Epithelial cell of proximal tubule (primary cell): Measurements from ENCODE around the gene BBS2. TPM values are rescaled to one million over a fixed set of nuclear protein-coding genes. Genes with fewer than 3 reads are reported as not detected.
A peak's percentile ranks its signal among the peaks of the same experiment; 100 is the strongest.

Source experiments
- DNase-seq: peaks from one replicate; pipeline ENCODE4 v3.0.0-alpha.2; 2011; ENCODE audit warnings: low read depth
- H3K4me3 ChIP-seq: 2 replicates; pipeline ENCODE4 v1.5.1; 2011; ENCODE audit warnings: low read depth, mild to moderate bottlenecking, low read length
- CTCF ChIP-seq: conservative IDR thresholded peaks from 2 replicates; pipeline ENCODE4 v1.5.1; 2012; ENCODE audit warnings: low read depth, mild to moderate bottlenecking, low read length
- total RNA-seq: library from RNA; depleted of rRNA; stranded (reverse); fragments of >200 nt; gene quantifications from 2 replicates; pipeline ENCODE4 v1.2.3, GENCODE V29; 2015

The BBS2 gene
- 24.9 and 75.3 TPM in 2 replicates for total RNA-seq

- peak; percentile 16 for DNase-seq
- TF ChIP-seq CTCF: no peak
- H3K4me3 ChIP-seq: peak within 1 kb of the TSS; percentile 75
Measured at GRCh38 chr16:56519459-56520250, at the start of gene BBS2. Gene BBS2 (minus strand): TSS chr16:56520024. CDS start chr16:56519862, 162 bp downstream.

- no peak for DNase-seq
- no peak within 1 kb of the TSS for H3K4me3 ChIP-seq
- TF ChIP-seq CTCF: no peak
Measured at GRCh38 chr16:56564793-56565477, 45.1 kb upstream of the BBS2 start, which contains the start of gene MT4. Gene MT4 (plus strand): TSS chr16:56565073. CDS start chr16:56565129, 56 bp downstream.

GRCh38 chr16:56561126-56561525 is 41.3 kb upstream of the BBS2 start:
- TF ChIP-seq CTCF: no peak
- H3K4me3 ChIP-seq: no peak overlapping the region
- no peak for DNase-seq

- H3K4me3 ChIP-seq: no peak overlapping the region
- no peak for TF ChIP-seq CTCF
- DNase-seq: no peak
Measured at GRCh38 chr16:56560447-56560846, 40.6 kb upstream of the BBS2 start.

- DNase-seq: no peak
- no peak overlapping the region for H3K4me3 ChIP-seq
- no peak for TF ChIP-seq CTCF
Measured at GRCh38 chr16:56559109-56559508, 39.3 kb upstream of the BBS2 start.

GRCh38 chr16:56558024-56558747 is 38.4 kb upstream of the BBS2 start:
- no peak overlapping the region for H3K4me3 ChIP-seq
- DNase-seq: peak; percentile 26
- TF ChIP-seq CTCF: no peak
